HG03025 (cell line): ENCODE data around the gene KNDC1.

Experiments used
- ATAC-seq: cut with Tn5 transposase; IDR thresholded peaks from one replicate; pipeline ENCODE4 v1.9.1; 2021; ENCODE audit warnings: mild to moderate bottlenecking, moderate library complexity; ENCODE audit not compliant: unreplicated experiment, low FRiP score

KNDC1 gene

GRCh38 chr10:133189726-133190125 is 29.7 kb downstream of the KNDC1 start:
- ATAC-seq, result no peak

DNA sequence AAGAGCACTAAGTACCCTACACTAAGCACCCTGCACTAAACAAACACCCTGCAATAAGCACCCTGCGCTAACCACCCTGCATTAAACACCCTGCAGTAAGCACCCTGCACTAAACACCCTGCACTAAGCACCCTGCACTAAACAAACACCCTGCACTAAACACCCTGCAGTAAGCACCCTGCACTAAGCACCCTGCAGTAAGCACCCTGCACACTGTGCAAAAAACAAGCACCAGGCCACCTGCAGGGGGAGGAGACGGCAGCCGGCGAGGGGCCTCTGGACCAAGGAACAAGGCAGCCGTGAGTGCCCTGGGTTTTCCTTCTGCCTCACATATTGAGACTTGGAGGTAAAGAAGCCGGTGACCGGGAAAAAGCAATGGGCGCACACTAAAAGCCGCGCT is 30.2 kb downstream of the KNDC1 start:
- no peak for ATAC-seq

DNA sequence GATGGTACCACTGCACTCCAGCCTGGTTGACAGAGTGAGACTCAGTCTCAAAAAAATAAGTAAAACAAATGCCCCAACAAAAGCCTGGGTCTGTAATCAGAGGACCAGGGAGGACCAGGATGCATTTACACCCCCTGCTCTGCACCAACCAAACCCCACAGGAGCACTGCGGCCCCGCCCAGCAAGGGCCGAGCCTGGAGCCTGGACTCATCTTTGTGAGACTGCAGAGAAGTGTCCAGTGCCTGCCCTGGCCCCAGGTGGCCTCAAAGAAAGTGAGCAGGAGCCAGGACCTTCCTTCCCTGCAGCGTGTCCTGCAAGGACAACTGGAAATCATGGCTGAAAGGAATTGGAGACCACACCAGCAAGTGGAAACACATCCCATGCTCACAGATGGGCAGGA is 31.6 kb downstream of the KNDC1 start:
- ATAC-seq, result no peak

- ATAC-seq, result no peak
Measured at GRCh38 chr10:133194151-133194550, 34.1 kb downstream of the KNDC1 start.

DNA sequence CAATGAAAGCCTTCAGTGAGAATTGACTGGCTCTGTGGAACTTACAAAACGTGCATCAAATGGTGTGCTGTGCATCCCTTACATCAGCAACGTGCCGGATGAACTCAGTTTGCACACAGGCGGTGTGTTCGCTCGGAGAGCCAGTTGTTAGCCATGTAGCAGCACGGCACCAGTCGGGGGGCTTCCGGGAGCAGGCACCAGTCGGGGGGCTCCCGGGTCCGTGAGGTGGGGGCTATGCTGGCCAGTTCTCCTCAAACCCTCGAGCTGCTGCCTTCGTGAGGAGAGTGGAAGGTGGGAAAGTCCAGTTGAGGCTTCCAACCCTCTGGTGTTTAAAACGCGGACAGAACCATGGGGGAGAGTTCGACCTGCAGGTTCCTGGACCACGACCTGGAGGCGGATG is 35.1 kb downstream of the KNDC1 start:
- no peak for ATAC-seq

DNA sequence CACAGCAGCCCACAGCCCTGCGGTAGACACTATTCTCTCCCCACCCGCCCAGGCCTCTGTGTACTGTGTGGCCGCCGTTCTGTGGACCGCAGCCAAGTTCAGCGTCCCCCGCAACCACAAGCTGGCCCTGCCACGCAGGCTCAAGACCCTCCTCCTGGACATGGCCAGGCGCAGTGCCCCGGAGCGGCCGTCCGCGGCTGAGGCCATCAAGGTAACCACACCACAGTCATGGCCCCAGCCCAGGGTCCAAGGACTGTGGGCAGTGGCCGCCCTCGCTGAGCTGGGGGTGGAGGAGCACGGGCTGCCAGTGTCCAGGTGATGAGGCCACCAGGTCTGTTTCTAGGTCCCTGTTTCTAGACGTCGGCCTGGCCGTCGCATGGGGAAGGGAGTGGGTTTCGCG is 35.6 kb downstream of the KNDC1 start:
- ATAC-seq, result no peak

GRCh38 chr10:133196221-133196915 is 36.3 kb downstream of the KNDC1 start:
- no peak for ATAC-seq

DNA sequence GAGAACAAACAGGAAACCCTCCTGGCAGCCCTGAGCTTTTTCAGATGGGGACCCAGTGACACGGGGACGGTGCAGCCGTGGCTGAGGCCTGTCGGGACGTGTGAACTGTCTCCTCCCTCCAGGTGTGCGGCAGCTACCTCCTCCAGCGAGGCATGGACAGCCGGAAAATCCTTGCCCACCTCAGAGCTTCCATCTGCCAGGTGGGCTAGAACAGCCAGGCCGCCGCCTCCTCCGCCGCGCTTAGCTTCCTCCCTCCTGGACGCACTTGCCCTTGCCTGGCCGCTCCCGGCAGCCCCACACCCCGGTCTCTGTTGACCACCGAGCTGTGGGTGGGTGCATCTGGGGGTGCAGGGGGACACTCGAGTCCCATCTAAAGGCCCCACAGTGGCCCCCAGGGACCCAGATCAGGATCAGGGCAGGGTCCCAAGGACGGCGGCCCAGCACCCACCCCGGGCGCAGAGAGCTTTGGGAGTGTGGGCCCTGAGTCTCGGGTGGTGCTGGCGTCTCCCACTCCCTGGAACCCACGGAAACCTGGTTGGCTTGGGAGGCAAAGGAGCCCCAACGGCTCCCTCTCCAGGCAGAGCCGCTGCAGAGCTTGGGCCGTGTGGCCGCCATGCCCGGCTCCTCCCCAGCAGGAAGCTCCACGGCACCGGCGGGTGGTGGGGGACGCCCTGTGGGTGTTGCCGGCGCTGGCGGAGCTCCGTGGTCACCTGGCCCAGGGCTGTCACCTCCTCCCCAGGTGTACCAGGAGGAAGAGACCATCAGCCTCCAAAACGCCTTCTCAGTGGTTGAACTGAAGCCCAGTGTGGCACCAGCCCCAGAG is 37.1 kb downstream of the KNDC1 start:
- ATAC-seq, result no peak

GRCh38 chr10:133197786-133198185 is 37.8 kb downstream of the KNDC1 start:
- no peak for ATAC-seq

- no peak for ATAC-seq
Measured at GRCh38 chr10:133198206-133198605, 38.2 kb downstream of the KNDC1 start.

DNA sequence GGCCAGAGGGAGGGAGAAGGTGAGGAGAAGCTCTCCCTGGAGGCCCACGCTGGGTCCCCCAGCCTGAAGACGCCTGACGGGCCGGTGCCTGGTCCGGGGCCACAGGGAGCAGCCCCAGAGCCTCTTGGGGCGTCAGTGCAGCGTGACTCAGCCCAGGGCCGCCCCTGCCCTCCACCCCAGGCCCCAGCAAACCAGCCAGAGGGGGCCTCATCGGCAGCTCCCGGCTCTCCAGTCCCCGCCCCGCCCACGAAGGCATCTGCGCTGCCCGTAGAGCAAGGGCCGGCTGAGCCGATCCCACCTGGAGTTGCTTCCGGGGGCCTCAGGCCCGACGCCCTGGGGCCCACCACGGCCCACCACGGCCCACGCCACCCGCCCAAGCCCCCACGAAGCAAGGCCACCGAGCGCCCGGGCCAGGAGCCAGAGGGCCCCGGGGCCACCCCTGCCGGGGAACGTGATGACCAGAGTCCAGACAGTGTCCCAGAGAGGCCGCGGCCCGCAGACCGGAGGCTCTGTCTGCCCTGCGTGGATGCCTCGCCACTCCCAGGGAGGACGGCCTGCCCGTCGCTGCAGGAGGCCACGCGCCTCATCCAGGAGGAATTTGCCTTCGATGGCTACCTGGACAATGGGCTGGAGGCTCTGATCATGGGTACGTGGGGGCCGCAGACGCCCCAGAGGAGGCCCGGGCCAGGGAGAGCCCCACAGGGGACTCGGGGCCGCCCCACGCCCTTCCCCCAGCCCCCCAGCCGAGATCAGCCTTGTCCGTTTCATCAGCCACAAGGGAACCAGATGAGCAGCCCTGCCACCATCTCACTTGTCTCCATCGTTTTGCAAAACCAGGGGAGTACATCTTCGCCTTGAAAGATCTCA is 38.8 kb downstream of the KNDC1 start:
- no peak for ATAC-seq

DNA sequence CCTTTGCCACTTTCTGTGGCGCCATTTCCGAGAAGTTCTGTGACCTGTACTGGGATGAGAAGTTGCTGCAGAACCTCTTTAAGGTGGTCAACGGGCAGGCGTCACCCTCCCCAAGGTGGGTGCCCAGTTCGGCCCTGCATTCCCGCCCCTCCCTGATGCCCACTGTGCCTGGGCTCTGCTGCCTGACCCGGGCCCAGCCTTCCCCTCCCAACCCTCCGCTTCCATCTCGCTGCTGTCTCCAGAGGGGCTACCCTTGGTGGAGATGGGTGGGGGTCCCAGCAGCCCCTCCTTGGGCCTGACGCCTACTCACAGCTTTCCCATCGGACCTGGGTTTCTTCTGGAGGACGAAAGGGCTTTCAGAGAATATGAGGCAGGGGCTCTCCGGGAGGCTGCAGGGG is 39.5 kb downstream of the KNDC1 start:
- no peak for ATAC-seq

GRCh38 chr10:133199992-133200611 is 40.1 kb downstream of the KNDC1 start:
- ATAC-seq, result no peak

DNA sequence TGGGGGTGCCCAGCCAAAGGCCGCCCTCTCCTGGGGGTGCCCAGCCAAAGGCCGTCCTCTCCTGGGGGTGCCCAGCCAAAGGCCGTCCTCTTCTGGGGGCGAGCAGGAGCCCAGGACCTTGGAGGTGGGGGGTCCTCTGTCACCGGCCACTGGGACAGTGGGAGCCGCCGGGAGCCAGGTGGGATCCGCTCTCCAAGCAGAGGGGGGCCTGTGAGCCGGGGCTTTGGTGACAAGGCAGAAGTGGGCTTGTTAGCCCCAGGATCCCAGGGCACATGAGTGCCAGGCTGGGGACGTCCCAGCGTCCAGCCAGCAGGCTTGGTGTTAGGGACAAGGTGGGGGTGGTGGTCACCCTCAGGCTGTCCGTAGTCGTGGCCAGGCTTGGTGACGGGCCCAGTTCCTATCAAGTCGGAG is 40.6 kb downstream of the KNDC1 start:
- ATAC-seq, result no peak

- no peak for ATAC-seq
Measured at GRCh38 chr10:133201151-133201947, 41.3 kb downstream of the KNDC1 start.

DNA sequence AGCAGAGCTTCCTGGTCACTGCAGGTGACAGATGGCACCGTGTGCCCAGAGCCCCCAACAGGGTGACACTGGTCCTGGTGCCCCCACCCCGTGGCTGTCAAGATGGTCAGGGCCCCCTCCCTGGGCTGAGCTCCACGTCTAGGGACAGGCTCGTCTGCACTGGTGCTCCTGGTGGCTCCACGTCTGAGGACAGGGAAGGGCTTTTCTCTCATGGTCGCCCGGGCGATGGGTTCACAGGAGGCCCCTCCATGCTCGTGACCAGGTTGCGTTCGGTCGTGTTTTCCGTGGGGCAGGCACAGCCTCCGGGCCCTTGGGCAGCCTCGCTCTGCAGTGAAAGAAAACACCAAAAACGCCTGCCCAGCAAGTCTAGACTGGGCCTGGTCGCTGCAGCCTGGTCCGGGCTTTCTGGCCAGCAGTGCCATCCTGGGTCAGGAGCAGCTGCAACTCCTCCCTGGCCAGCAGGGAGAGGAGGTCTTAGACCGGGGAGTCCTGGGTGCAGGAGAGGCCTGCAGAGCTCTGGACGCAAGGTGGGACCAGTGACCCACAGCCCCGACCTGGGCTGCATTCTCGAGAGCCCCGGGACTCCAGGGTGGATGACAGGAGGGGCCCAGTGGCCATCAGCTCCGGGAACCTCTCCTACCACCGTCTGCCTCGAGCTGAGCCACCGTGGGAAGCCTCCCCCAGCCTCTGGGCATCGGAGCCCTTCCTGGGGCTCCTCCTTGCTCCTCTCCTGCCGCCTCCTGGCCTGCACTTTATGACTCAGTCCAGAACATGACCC is 42.1 kb downstream of the KNDC1 start:
- ATAC-seq, result no peak

DNA sequence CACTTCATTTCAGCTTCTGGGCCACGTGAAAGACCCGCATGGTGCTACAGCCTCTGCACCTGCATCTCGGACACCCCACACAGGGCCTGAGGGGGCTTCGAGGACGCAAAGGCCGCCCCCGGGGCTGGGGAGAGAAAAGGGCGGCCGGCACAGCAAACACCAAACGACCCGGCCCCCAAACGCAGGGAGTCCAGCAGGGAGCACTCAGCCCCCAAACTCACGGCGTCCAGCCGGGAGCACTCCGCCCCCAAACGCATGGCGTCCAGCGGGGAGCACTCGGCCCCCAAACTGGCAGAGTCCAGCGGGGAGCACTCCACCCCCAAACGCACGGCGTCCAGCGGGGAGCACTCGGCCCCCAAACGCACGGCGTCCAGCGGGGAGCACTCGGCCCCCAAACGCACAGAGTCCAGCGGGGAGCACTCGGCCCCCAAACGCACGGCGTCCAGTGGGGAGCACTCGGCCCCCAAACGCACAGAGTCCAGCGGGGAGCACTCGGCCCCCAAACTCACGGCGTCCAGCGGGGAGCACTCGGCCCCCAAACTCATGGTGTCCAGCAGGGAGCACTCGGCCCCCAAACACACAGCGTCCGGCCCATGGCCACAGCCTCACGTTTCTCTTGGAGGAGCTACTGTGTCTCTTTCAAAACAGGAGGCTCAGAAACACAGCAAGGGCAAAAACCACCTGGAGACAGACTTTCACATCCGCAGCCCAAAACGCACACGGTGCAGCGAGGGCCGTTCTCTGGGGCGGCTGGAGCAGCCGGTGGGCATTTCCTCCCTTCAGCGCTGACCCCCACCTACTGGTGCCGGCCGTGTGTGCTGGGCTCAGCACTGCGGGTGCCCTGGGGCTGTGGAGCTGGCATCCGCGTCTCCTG is 43.0 kb downstream of the KNDC1 start:
- ATAC-seq, result no peak

DNA sequence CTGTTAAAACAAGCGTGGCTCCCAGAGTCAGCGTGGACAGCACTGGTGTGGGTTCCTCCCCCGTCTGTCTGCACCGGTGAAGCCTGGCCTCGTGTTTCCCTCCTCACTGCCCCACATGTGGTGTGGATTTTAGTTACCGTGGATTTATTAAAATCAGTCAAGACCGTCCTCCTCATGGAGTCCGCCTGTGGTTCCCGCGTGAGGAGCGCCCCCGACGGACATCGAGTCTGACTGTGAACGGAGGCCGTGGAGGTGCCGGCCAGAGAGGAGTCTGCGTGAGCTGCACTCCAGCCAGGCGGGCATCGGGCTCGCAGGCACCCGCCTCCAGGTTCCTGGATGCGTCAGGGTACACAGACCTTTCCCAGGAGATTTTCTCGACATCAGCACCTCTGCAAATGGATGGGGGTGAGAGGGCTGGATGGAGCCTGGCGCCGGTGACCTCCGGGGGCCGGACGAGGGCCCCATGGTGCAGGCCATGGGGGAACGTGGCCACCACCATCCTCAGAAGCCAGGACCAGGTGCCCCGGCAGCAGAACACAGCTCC is 43.7 kb downstream of the KNDC1 start:
- ATAC-seq, result no peak
